HEK293 (cell line): Measurements from ENCODE around the gene THEM5.

Experiments used
- CTCF ChIA-PET: fragments of 350-600 bp; formaldehyde crosslinking; extraction: SDS; loops from one replicate; lab custom pipeline; 2021; ENCODE audit warnings: antibody characterized with exemption; lab: Yijun Ruan, JAX
- POLR2A ChIA-PET: fragments of 300-600 bp; formaldehyde crosslinking; extraction: SDS; loops from one replicate; lab custom pipeline; 2020; ENCODE audit warnings: antibody characterized with exemption, inconsistent platforms; lab: Yijun Ruan, JAX
- H3K27ac ChIP-seq: fragments of 200-500 bp; sonication (Bioruptor generic); 2 replicates; pipeline ENCODE4 v1.5.1; 2014; ENCODE audit warnings: low read depth, low read length, control low read depth, inconsistent platforms; ENCODE audit errors: extremely low read depth
- H3K36me3 ChIP-seq, 2 experiments: fragments of 200-500 bp in 1 of 2; sonication (Bioruptor generic) in 1 of 2; 1 replicate in 1 of 2; 2 replicates in 1 of 2; pipeline ENCODE4 v1.5.1; 2014 to 2017; ENCODE audit warnings: inconsistent platforms in 2 of 2, low read length in 2 of 2; ENCODE audit not compliant: control insufficient read depth in 2 of 2, insufficient read depth in 1 of 2
- H3K4me1 ChIP-seq: fragments of 200-500 bp; sonication (Bioruptor generic); 2 replicates; pipeline ENCODE4 v1.5.1; 2014; ENCODE audit warnings: mild to moderate bottlenecking, low read length, inconsistent platforms; ENCODE audit not compliant: control insufficient read depth, insufficient read depth
- H3K4me3 ChIP-seq: 2 replicates; pipeline ENCODE4 v1.5.1; 2011; ENCODE audit warnings: low read depth, mild to moderate bottlenecking, control low read depth, low read length, moderate library complexity
- H3K9me3 ChIP-seq: fragments of 200-500 bp; sonication (Bioruptor generic); 2 replicates; pipeline ENCODE4 v1.5.1; 2014; ENCODE audit warnings: low read depth, low read length, inconsistent platforms; ENCODE audit not compliant: control insufficient read depth, insufficient read depth
- FEZF1 ChIP-seq: fragments of 450-650 bp; formaldehyde crosslinking; IDR thresholded peaks from 2 replicates; pipeline ENCODE4 v1.5.1; 2016; ENCODE audit warnings: missing biosample characterization, missing genetic modification characterization
- PRDM1 ChIP-seq: fragments of 450-650 bp; formaldehyde crosslinking; IDR thresholded peaks from 2 replicates; pipeline ENCODE4; 2016; ENCODE audit warnings: missing biosample characterization, missing genetic modification characterization
- SCRT2 ChIP-seq: fragments of 450-650 bp; formaldehyde crosslinking; IDR thresholded peaks from 2 replicates; pipeline ENCODE4 v1.5.1; 2016; ENCODE audit warnings: missing biosample characterization, missing genetic modification characterization
- SP7 ChIP-seq: fragments of 450-650 bp; formaldehyde crosslinking; IDR thresholded peaks from 2 replicates; pipeline ENCODE4 v1.5.1; 2016; ENCODE audit warnings: missing biosample characterization, missing genetic modification characterization
- TSHZ1 ChIP-seq: fragments of 450-650 bp; formaldehyde crosslinking; IDR thresholded peaks from 2 replicates; pipeline ENCODE4 v1.5.1; 2016; ENCODE audit warnings: missing biosample characterization, missing genetic modification characterization, borderline replicate concordance
- ZBTB17 ChIP-seq: fragments of 450-650 bp; formaldehyde crosslinking; IDR thresholded peaks from 2 replicates; pipeline ENCODE4 v1.5.1; 2016; ENCODE audit warnings: missing biosample characterization, missing genetic modification characterization
- ZFP37 ChIP-seq: fragments of 450-650 bp; formaldehyde crosslinking; IDR thresholded peaks from 2 replicates; pipeline ENCODE4 v1.5.1; 2016; ENCODE audit warnings: missing biosample characterization, missing genetic modification characterization
- ZNF133 ChIP-seq: fragments of 450-650 bp; formaldehyde crosslinking; IDR thresholded peaks from 2 replicates; pipeline ENCODE4 v1.5.1; 2016; ENCODE audit warnings: missing biosample characterization, missing genetic modification characterization
- ZNF155 ChIP-seq: fragments of 450-650 bp; formaldehyde crosslinking; IDR thresholded peaks from 2 replicates; pipeline ENCODE4 v1.5.1; 2016; ENCODE audit warnings: missing biosample characterization, missing genetic modification characterization
- ZNF292 ChIP-seq: fragments of 450-650 bp; formaldehyde crosslinking; IDR thresholded peaks from 2 replicates; pipeline ENCODE4 v1.5.1; 2016; ENCODE audit warnings: low read depth, missing biosample characterization, missing genetic modification characterization, borderline replicate concordance
- ZNF354C ChIP-seq: fragments of 450-650 bp; formaldehyde crosslinking; IDR thresholded peaks from 2 replicates; pipeline ENCODE4 v1.5.1; 2016; ENCODE audit warnings: missing biosample characterization, missing genetic modification characterization, low read depth, borderline replicate concordance
- ZNF37A ChIP-seq: fragments of 450-650 bp; IDR thresholded peaks from 2 replicates; pipeline ENCODE4 v1.5.1; 2018; ENCODE audit warnings: missing biosample characterization, missing genetic modification characterization
- ZNF398 ChIP-seq: fragments of 450-650 bp; formaldehyde crosslinking; IDR thresholded peaks from 2 replicates; pipeline ENCODE4 v1.5.1; 2017; ENCODE audit warnings: missing biosample characterization, missing genetic modification characterization
- ZNF473 ChIP-seq: fragments of 450-650 bp; formaldehyde crosslinking; IDR thresholded peaks from 2 replicates; pipeline ENCODE4 v1.5.1; 2017; ENCODE audit warnings: missing biosample characterization, missing genetic modification characterization
- ZNF555 ChIP-seq: fragments of 450-650 bp; formaldehyde crosslinking; conservative IDR thresholded peaks from 2 replicates; pipeline ENCODE4 v1.5.1; 2017; ENCODE audit warnings: missing biosample characterization, mild to moderate bottlenecking, missing genetic modification characterization, inconsistent platforms
- ZNF776 ChIP-seq: fragments of 450-650 bp; formaldehyde crosslinking; IDR thresholded peaks from 2 replicates; pipeline ENCODE4 v1.5.0; 2017; ENCODE audit warnings: missing biosample characterization, missing genetic modification characterization, borderline replicate concordance
- ZNF837 ChIP-seq: fragments of 450-650 bp; formaldehyde crosslinking; IDR thresholded peaks from 2 replicates; pipeline ENCODE4 v1.5.1; 2016; ENCODE audit warnings: missing biosample characterization, missing genetic modification characterization

The THEM5 gene

GRCh38 chr1:151820940-151821339, 32.6 kb downstream of the THEM5 start:
- no peaks in the 10 kb centered on the region for H3K4me1 ChIP-seq
- TF ChIP-seq ZNF354C (no peak), ZNF155 (tag by site-specific recombination) (no peak), ZNF555 (tag by site-specific recombination) (no peak), ZNF473 (no peak), ZFP37 (no peak), TSHZ1 (tag by site-specific recombination) (no peak), ZNF37A (tag by site-specific recombination) (no peak), ZNF837 (tag by site-specific recombination) (no peak), FEZF1 (tag by site-specific recombination) (no peak), ZNF133 (tag by site-specific recombination) (no peak), ZNF292 (tag by site-specific recombination) (no peak), PRDM1 (tag by site-specific recombination) (no peak), ZNF398 (tag by site-specific recombination) (no peak)
- TF ChIP-seq, all 188 proteins: peak for 0
- no peak overlapping the region for H3K4me3 ChIP-seq
- no peaks in the 10 kb centered on the region for H3K36me3 ChIP-seq
- H3K9me3 ChIP-seq: no peaks in the 10 kb centered on the region
- CTCF ChIA-PET: interaction anchor here (0.8 to 2.0 kb wide), 2 partner anchors 15 to 721 kb away, joined by 3 to 10 read pairs; no protein-coding TSS in a partner anchor
- no peak overlapping the region for H3K27ac ChIP-seq
- POLR2A ChIA-PET: interaction anchor here (0.7 kb wide), 1 partner anchor 402 kb away, joined by 3 read pairs; no protein-coding TSS in a partner anchor

DNA sequence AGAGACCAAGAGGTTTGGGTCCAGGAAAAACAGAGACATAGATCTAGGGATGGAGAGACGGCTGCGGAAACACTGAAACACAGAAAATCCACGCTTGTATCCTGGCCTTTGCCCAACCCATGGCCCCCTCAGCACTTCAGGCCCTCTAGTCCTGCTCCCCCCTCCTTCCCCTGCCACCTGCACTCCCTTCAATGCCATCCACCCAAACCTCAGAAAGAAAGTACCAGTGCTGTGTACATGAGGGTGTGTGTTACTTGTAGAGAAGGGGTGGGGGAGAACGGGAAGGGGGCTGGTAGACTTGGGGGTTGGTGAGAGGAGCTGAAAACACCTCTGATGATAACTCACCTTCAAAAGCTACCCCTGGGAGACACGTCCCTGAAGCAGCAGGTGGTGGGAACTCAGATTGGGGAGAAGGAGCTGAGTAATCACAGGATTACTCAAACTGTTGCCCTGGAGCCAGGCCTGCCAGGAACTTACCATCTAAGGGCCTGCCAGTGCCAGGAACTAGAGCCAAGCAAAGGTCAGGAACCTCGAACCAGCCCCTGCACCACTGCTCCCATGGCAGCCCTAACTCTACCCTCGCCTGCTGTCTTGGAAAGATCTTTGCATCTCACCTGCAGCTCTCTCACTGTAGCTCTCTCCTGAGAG, 33.4 kb downstream of the THEM5 start:
- Histone ChIP-seq H3K9me3 (no peaks in the 10 kb centered on the region), H3K4me1 (no peaks in the 10 kb centered on the region)
- CTCF ChIA-PET: interaction anchor here (0.6 to 2.0 kb wide), 4 partner anchors 16 to 190 kb away, joined by 4 to 10 read pairs (median 5); no protein-coding TSS in a partner anchor
- TF ChIP-seq ZBTB17 (tag by site-specific recombination) (no peak), ZNF776 (no peak), SCRT2 (tag by site-specific recombination) (peak; percentile 62), SP7 (tag by site-specific recombination) (no peak)
- TF ChIP-seq, all 188 proteins: peak for 1
- H3K27ac ChIP-seq: no peak overlapping the region
- no peak overlapping the region for H3K4me3 ChIP-seq
- POLR2A ChIA-PET: no interaction called here
- no peaks in the 10 kb centered on the region for H3K36me3 ChIP-seq
